Activated T-cell treated with anti-CD3 and anti-CD28 coated beads, Interleukin-2, amount 50 U/mL, for 48 hours (primary cell): Measurements from ENCODE around the gene GABBR2.
"Not testable (repeated sequence)": the region's sequence is repeated elsewhere in the genome, so short reads cannot be mapped to it uniquely, and the experiment has no call there.

Source experiments
- DNase-seq, 2 experiments: peaks; one replicate each; pipeline ENCODE4 v3.0.0-alpha.2; 2020

GABBR2 gene

GRCh38 chr9:98271479-98271878 is 437.3 kb downstream of the GABBR2 start:
- no peak for DNase-seq

DNA sequence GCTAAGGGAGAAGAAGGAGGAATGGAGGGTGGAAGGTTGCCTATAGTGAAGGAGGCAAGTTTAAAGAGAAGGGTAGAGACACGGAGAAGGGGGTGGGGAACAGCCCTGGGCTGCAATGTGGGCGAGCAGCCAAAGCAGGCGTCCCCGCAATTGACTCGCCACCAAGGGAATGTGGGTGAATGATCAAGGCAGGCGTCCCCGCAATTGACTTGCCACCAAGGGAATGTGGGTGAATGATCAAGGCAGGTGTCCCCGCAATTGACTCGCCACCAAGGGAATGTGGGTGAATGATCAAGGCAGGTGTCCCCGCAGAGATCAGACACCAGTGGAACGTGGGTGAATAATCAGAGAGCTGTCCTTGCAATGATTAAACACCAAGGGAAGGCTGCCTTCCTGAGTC is 438.5 kb downstream of the GABBR2 start:
- not testable (repeated sequence) for DNase-seq

GRCh38 chr9:98269652-98270051 is 439.1 kb downstream of the GABBR2 start:
- DNase-seq: not testable (repeated sequence)

GRCh38 chr9:98267556-98267955 is 441.2 kb downstream of the GABBR2 start:
- DNase-seq: not testable (repeated sequence)

- DNase-seq: no peak
These were observed 444.2 kb downstream of the GABBR2 start for GRCh38 chr9:98264516-98264915.

DNA sequence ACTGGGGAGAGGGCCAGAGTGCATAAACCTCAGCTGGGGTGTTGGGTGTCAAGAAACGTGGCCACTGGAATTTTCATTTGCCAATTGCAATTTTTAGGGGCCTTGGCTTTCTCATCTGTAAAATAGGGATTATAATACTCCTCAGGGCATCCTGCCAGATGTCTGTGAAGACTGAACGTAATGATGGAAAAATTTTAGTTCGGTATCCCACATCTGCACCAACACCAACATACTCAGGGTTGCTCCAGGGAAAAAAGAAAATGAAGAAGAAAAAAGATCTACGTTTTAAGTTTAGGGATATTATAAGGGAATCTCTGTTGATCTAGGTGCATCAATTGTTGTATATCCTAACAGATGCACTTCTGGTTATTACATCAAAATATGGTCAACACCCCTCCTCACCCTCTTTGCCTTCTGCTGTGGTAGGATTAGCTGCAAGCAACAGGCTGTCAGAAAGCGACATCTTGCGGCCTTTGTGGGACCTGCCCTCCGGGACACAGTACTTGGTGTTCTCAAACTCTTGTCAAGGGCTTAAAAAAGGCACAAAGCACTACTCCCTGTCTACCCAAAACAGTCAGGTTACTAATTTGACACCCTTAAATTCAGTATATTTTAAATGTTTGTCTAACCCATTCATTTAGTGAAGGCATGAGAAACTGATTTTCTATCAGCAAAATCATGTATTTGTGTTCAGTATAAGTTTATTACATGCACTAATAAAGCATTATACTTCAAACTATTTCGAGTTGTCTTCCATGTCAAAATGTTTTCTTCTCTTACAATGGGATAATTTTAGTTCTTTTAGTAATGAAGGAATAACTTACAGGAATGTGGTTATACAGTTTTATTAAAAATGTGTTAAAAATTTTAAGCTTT is 445.0 kb downstream of the GABBR2 start:
- DNase-seq: peak; percentile 81 to 84

- DNase-seq: no peak
These were observed 445.7 kb downstream of the GABBR2 start for GRCh38 chr9:98263080-98263479.

- no peak for DNase-seq
These were observed 446.7 kb downstream of the GABBR2 start for GRCh38 chr9:98262056-98262455.

DNA sequence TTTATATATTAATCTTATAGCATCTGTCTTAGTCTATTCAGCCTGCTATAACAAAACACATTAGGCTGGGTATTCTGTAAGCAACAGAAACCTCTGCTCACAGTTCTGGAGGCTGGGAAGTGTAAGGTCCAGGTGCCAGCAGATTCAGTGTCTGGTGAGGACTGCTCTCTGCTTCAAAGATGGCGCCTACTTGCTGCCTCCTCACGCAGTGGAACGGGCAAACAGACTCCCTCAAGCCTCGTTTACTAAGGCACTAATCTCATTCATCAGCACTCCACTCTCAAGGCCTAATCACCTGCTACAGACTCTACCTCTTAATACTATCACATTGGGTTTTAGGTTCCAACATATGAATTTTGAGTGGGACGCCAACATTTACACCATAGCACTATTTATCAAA is 448.1 kb downstream of the GABBR2 start:
- no peak for DNase-seq

DNA sequence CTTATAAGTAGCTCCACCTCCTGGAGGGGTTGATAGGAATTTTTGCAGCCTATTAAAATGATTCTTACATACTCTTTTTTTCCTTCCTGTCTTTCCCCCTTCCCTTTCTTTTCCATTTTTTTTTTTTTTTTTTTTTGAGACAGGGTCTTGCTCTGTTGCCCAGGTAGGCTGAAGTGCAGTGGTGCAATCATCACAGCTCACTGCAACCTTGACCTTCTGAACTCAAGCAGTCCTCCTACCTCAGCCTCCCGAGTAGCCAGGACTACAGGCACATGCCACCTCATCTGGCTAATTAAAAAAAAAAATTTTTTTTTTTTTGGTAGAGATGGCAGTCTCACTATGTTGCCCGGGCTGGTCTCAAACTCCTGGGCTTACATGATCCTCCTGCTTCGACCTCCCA is 448.9 kb downstream of the GABBR2 start:
- no peak for DNase-seq

- DNase-seq: peak; percentile 33 to 42
These were observed 452.0 kb downstream of the GABBR2 start for GRCh38 chr9:98256756-98257155.

DNA sequence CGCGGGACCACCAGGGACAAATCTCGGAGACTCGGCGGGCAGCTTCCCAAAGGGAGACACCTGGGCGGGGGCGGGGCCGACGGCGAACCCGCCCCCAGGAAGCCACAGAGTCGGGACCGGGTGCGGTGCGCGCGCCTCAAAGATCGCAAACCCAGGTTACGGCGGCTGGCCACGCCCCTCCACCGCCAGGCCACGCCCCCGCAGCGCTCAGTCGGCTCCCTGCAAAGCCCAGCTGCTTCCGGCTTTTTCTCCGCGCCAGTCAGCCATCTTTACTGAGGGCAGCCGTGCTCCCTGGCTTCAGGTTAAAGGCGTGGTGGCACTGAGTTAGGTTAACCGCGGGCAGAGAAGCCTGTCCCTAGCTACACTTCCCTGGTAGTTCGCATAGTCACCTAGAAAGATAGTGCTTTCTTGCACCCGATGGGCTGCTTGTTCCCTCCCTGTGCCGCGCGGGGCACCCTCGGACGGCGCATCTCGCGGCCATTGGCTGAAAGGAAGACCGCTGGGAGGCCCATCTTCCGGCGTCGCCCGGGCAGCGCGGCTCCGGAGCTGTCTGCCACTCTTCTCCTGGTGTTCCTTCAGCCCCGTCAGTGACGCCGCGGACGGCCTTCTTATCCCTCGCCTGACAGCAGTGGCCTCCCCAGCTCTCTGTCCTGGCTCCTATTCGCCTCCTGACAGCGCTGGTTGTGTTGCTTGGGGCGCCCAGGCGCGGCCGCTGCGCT is 453.0 kb downstream of the GABBR2 start, which contains the start of gene TBC1D2:
Gene TBC1D2, minus strand, starts transcription at position 72 of the 719 bp plus-strand sequence. CDS start 108 bp downstream, outside the sequence.
- peak; percentile 97 to 98 for DNase-seq

DNA sequence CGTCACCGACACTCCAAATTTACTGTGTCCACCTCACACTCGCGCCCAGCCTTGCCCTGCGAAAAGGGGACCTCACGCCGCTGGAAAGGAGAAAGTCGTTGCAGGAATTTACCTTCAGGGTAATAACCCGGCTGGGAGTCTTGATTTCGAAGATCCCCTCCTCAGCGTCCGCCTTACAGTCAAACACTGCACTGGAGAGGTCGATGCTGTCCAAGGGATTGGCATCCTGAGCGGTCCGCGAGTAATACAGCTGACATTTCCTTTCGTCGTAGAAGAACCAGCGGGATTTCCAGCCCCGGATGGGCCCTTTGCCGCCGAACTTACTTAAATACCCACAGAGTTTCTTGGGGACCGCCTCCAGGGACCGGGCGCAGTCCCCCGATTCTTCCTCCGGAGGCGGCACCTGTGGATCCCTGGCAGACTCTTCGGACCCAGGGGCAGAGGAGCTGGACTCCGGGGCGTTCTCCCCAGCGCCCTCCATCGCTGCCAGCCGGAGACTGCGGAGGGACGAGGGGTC is 453.6 kb downstream of the GABBR2 start:
- DNase-seq: no peak

- DNase-seq: no peak
These were observed 454.3 kb downstream of the GABBR2 start for GRCh38 chr9:98254228-98255060.

DNA sequence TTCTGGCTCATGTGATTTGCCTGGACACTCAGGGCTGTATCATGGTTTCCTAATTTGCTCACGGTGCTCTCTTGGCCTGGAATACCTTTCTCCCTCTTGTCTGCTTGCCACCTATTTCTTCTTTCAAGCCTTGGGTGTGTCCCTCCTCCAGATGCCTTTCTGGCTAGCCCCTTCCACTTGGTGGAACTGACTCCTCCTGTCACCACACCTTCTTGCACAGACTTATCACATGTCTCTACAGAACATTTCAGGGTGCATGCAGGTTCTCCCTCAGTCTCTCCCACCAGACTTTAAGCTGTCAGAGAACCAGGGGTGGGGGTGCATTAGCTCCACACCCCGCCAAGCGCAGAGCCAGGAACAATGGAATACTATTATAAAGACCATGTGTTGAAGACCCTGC is 455.2 kb downstream of the GABBR2 start:
- no peak for DNase-seq

GRCh38 chr9:98251551-98251950 is 457.2 kb downstream of the GABBR2 start:
- DNase-seq: no peak

GRCh38 chr9:98249771-98250170 is 459.0 kb downstream of the GABBR2 start:
- no peak for DNase-seq

GRCh38 chr9:98248737-98249474 is 459.8 kb downstream of the GABBR2 start:
- peak in 1 of 2 experiments; percentile 27 for DNase-seq

DNA sequence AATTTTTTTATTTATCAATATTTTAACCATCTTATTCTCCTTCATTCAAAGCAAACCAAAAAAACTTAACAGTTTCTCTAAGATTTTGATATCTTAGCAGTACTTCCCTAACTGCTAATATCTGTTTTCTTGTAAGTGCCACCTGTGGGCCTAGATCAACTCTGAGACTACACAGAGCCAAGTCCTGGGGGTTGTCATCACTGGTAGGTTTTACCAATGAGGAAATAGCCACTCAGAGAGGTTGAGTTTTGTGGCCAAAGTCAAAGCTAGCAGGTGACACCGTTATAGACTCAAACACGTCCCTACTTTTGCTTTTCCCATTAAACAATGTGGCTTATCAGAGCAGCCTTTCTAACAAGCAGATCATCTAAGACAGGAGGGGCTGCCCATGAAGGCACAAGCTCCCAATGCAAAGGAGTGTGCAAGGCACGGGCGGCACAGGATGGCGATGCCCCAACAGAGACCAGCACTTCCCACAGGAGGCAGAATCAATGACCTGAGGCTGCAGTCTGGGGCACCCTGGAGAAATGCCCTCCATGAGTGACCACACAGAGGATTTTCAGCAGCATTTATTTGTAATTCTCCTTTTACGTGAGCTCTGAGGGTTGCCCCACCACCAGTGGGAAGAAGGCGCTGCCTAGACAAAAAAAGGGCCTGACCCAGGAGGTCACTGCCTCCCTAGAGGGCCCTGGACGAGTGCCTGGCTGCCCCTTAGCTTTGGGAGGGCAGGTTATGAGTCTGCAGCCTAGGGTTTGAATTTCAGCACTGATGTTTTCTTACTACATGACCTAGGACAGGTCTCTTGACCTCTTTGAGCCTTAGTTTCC is 460.7 kb downstream of the GABBR2 start:
- DNase-seq: no peak

GRCh38 chr9:98242426-98242825 is 466.3 kb downstream of the GABBR2 start:
- no peak for DNase-seq
